Occipital lobe (tissue), 2 donors: Measurements from ENCODE around the gene NKX2-4. TPM values are rescaled to one million over a fixed set of nuclear protein-coding genes. Genes with fewer than 3 reads are reported as not detected.
"Not testable (repeated sequence)": the region's sequence is repeated elsewhere in the genome, so short reads cannot be mapped to it uniquely, and the experiment has no call there.

Experiments
- DNase-seq: peaks from one replicate; lab custom pipeline; 2025; lab: John Stamatoyannopoulos, UW
- total RNA-seq: library from RNA; depleted of rRNA; stranded (reverse); fragments of >200 nt; gene quantifications from one replicate; pipeline ENCODE4 v1.2.3, GENCODE V29; 2014

Gene NKX2-4
- total RNA-seq, 1 donor from 2014 or later, result not detected

- no peak for DNase-seq
Observed at GRCh38 chr20:21393816-21394519, 3.4 kb downstream of the NKX2-4 start.

- no peak for DNase-seq
Observed at GRCh38 chr20:21393166-21393565, 4.2 kb downstream of the NKX2-4 start.

- DNase-seq, result no peak
Observed at GRCh38 chr20:21391972-21392352, 5.4 kb downstream of the NKX2-4 start.

GRCh38 chr20:21391185-21391971 is 5.9 kb downstream of the NKX2-4 start:
- no peak for DNase-seq

GRCh38 chr20:21390768-21391167 is 6.6 kb downstream of the NKX2-4 start:
- no peak for DNase-seq

GRCh38 chr20:21389368-21389767 is 8.0 kb downstream of the NKX2-4 start:
- no peak for DNase-seq

GRCh38 chr20:21388566-21388965 is 8.8 kb downstream of the NKX2-4 start:
- DNase-seq, result no peak

- no peak for DNase-seq
Observed at GRCh38 chr20:21387528-21387927, 9.8 kb downstream of the NKX2-4 start.

GRCh38 chr20:21386111-21386510 is 11.2 kb downstream of the NKX2-4 start:
- no peak for DNase-seq

GRCh38 chr20:21384308-21384892 is 12.9 kb downstream of the NKX2-4 start:
- no peak for DNase-seq

- no peak for DNase-seq
Observed at GRCh38 chr20:21381619-21382018, 15.7 kb downstream of the NKX2-4 start.

GRCh38 chr20:21380711-21381110 is 16.6 kb downstream of the NKX2-4 start:
- DNase-seq, result no peak

- DNase-seq, result no peak
Observed at GRCh38 chr20:21378259-21378658, 19.1 kb downstream of the NKX2-4 start.

GRCh38 chr20:21377701-21378100 is 19.6 kb downstream of the NKX2-4 start:
- no peak for DNase-seq

GRCh38 chr20:21376626-21377025 is 20.7 kb downstream of the NKX2-4 start:
- no peak for DNase-seq

- DNase-seq, result no peak
Observed at GRCh38 chr20:21373436-21373835, 23.9 kb downstream of the NKX2-4 start.

GRCh38 chr20:21372016-21372415 is 25.3 kb downstream of the NKX2-4 start:
- DNase-seq, result no peak

- DNase-seq, result no peak
Observed at GRCh38 chr20:21371193-21371592, 26.1 kb downstream of the NKX2-4 start.

- DNase-seq, result no peak
Observed at GRCh38 chr20:21368791-21369190, 28.5 kb downstream of the NKX2-4 start.

GRCh38 chr20:21366273-21366672 is 31.1 kb downstream of the NKX2-4 start:
- DNase-seq, result not testable (repeated sequence)

GRCh38 chr20:21365771-21366170 is 31.6 kb downstream of the NKX2-4 start:
- DNase-seq, result no peak

- no peak for DNase-seq
Observed at GRCh38 chr20:21364413-21364812, 32.9 kb downstream of the NKX2-4 start.

- DNase-seq, result no peak
Observed at GRCh38 chr20:21361266-21361665, 36.1 kb downstream of the NKX2-4 start.
